OCI-LY7 (cell line): Measurements from ENCODE around the gene BOLA3. TPM values are rescaled to one million over a fixed set of nuclear protein-coding genes. Genes with fewer than 3 reads are reported as not detected.

Experiments
- BruUV-seq: library from RNA; stranded (reverse); fragments of 400-500 nt; replicated peaks from 2 replicates; lab custom pipeline; 2021; lab: Mats Ljungman, UMichigan
- CTCF ChIA-PET: fragments of 300-600 bp; sonication (Branson Sonifier 250); formaldehyde crosslinking; loops from one replicate; lab custom pipeline; 2022; ENCODE audit warnings: antibody characterized with exemption; ENCODE audit not compliant: unreplicated experiment; lab: Charles Lee
- POLR2A ChIA-PET: fragments of 300-600 bp; sonication (Branson Sonifier 250); formaldehyde crosslinking; loops from one replicate; lab custom pipeline; 2022; ENCODE audit warnings: antibody characterized with exemption; lab: Charles Lee
- DNase-seq: peaks from one replicate; pipeline ENCODE4 v3.0.0-alpha.2; 2015; ENCODE audit warnings: low spot score
- H2AFZ ChIP-seq: fragments of 200-600 bp; sonication (generic), shearing (Covaris generic); 2 replicates; pipeline ENCODE4 v1.6.1; 2014; ENCODE audit warnings: mild to moderate bottlenecking, antibody characterized with exemption, low read length, moderate library complexity
- H3K27ac ChIP-seq: fragments of 200-600 bp; sonication (generic); 2 replicates; pipeline ENCODE4 v1.5.1; 2014; ENCODE audit warnings: mixed run types, low read depth, mild to moderate bottlenecking, moderate library complexity, low read length, inconsistent platforms; ENCODE audit not compliant: poor library complexity, severe bottlenecking
- H3K36me3 ChIP-seq: fragments of 200-600 bp; sonication (generic); 2 replicates; pipeline ENCODE4 v1.6.1; 2014; ENCODE audit warnings: mild to moderate bottlenecking, antibody characterized with exemption, low read length, moderate library complexity, mixed read lengths; ENCODE audit not compliant: insufficient read depth
- H3K4me1 ChIP-seq: fragments of 200-600 bp; sonication (generic); 2 replicates; pipeline ENCODE4 v1.5.1; 2014; ENCODE audit warnings: mild to moderate bottlenecking, low read length; ENCODE audit not compliant: insufficient read depth, poor library complexity, severe bottlenecking
- H3K4me2 ChIP-seq: fragments of 200-600 bp; sonication (generic); 2 replicates; pipeline ENCODE4 v1.6.1; 2014; ENCODE audit warnings: mild to moderate bottlenecking, low read length
- H3K4me3 ChIP-seq: fragments of 200-600 bp; sonication (generic); 2 replicates; pipeline ENCODE4 v1.5.1; 2014; ENCODE audit warnings: mild to moderate bottlenecking, low read depth, low read length; ENCODE audit not compliant: poor library complexity, severe bottlenecking
- H3K79me2 ChIP-seq: fragments of 200-600 bp; sonication (generic); 2 replicates; pipeline ENCODE4 v1.6.1; 2016; ENCODE audit warnings: low read depth, mild to moderate bottlenecking, low read length, moderate library complexity, mixed read lengths; ENCODE audit not compliant: insufficient read depth
- H3K9me2 ChIP-seq: fragments of 200-600 bp; sonication (generic); 2 replicates; pipeline ENCODE4 v1.6.1; 2016; ENCODE audit warnings: mild to moderate bottlenecking, low read length, mixed read lengths; ENCODE audit not compliant: insufficient read depth
- H3K9me3 ChIP-seq: fragments of 200-600 bp; sonication (generic); 2 replicates; pipeline ENCODE4 v1.6.1; 2014; ENCODE audit warnings: mild to moderate bottlenecking, mixed run types, low read length, mixed read lengths
- H4K20me1 ChIP-seq: fragments of 200-600 bp; sonication (generic); 2 replicates; pipeline ENCODE4 v1.6.1; 2014; ENCODE audit warnings: mild to moderate bottlenecking, antibody characterized with exemption, low read length, moderate library complexity, mixed read lengths; ENCODE audit not compliant: insufficient read depth
- CTCF ChIP-seq: fragments of 200-600 bp; sonication (generic); conservative IDR thresholded peaks from 2 replicates; pipeline ENCODE4 v1.5.1; 2014; ENCODE audit warnings: mild to moderate bottlenecking, antibody characterized with exemption, low read length, moderate library complexity, mixed read lengths
- EZH2phosphoT487 ChIP-seq: fragments of 200-600 bp; sonication (generic); IDR thresholded peaks from 2 replicates; pipeline ENCODE4 v1.6.1; 2018; ENCODE audit warnings: low read depth, borderline replicate concordance, mild to moderate bottlenecking, mixed run types, antibody characterized with exemption, low read length, moderate library complexity, mixed read lengths
- intact Hi-C: fragments of 100-400 bp; cut with micrococcal nuclease; formaldehyde crosslinking; loops from one replicate; pipeline ENCODE4 v1.10.0; 2022; ENCODE audit not compliant: unreplicated experiment
- total RNA-seq, 2 experiments: library from RNA; depleted of rRNA in 1 of 2; stranded (reverse); fragments of >200 nt in 1 of 2; shearing (Covaris generic) in 1 of 2; gene quantifications; 2 replicates each; pipeline ENCODE4 v1.2.3, GENCODE V29; 2014 to 2022

Gene BOLA3
- total RNA-seq, 2 experiments from 2014 or later, result 33.6 to 53.3 TPM

DNA sequence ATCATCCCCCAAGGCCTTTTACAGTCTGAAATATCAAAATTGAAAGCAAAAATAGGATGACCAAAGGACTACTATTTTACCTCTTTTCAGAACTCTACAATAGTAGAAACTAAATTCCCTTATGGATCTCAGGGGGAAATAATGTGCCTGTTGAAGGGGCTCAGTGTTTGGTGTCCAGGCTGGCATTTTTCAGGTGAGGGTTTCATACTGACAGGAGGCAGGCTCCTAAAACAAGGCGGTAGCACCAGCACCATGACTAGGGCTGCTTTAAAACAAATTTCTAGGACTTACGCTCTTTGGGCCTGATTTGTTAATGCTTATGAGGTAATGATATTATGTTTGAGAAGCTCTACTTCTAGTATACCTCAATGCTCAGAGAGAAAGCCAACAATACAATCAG, 5.2 kb upstream of the BOLA3 start:
- Histone ChIP-seq H3K4me3 (no peak overlapping the region), H3K36me3 (peaks cover 75% of the 10 kb centered on the region), H3K9me2 (no peaks in the 10 kb centered on the region), H3K4me2 (no peak overlapping the region), H4K20me1 (peaks cover 10% of the 10 kb centered on the region; the same call in 1 of the 2 replicates), H3K9me3 (no peaks in the 10 kb centered on the region), H3K4me1 (peaks cover 18% of the 10 kb centered on the region), H3K79me2 (peaks cover 13% of the 10 kb centered on the region; the same call in 1 of the 2 replicates), H2AFZ (no peak overlapping the region), H3K27ac (no peak overlapping the region)
- ChIA-PET CTCF (interaction anchor here (0.6 kb wide), 1 partner anchor 114 kb away, joined by 4 read pairs; no protein-coding TSS in a partner anchor), POLR2A (interaction anchor here (1.0 kb wide), 1 partner anchor 25 kb away, joined by 5 read pairs; the partner anchor contains the start of gene MOB1A)
- TSS peak; percentile 9 for BruUV-seq
- no peak for DNase-seq
- intact Hi-C loops, result loop anchor here (5.0 kb wide), 1 partner anchor 59 kb away; no protein-coding TSS in a partner anchor
- TF ChIP-seq CTCF (no peak), EZH2phosphoT487 (no peak)

DNA sequence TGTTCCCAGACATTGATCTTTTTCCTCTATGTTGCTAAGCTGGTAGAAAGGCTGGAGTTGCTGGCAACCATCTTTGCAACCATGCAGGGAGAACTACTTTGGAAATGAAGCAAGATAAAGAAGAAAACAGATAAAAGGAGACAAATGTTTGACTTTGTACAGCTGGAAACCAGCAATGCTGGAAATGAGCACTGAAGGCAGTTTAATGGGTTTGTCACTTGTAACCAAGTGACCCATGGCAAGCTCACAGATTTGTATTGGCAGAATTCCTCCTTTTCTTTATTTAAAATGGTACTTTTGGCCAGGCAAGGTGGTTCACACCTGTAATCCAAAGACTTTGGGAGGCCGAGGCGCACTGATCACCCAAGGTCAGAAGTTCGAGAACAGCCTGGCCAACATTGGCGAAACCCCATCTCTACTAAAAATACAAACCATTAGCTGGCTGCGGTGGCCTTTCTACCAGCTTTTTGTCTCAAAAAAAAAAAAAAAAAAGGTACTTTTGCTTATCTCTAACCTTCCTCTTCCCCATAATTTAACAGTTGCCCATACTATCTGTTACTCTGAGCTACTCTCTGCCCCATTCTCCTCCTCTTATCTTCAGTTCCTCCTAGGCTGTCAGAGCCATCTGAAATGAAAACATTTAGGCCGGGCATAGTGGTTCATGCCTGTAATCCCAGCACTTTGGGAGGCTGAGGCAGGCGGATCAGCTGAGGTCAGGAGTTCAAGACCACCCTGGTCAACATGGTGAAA, 2.0 kb upstream of the BOLA3 start:
- Histone ChIP-seq H3K36me3 (peaks cover 43% of the 10 kb centered on the region), H4K20me1 (peaks cover 5% of the 10 kb centered on the region; the same call in 1 of the 2 replicates), H3K79me2 (peaks cover 11% of the 10 kb centered on the region; the same call in 1 of the 2 replicates), H3K9me2 (no peaks in the 10 kb centered on the region), H3K4me2 (no peak overlapping the region), H3K27ac (no peak overlapping the region), H2AFZ (no peak overlapping the region), H3K9me3 (no peaks in the 10 kb centered on the region), H3K4me3 (no peak overlapping the region), H3K4me1 (peaks cover 28% of the 10 kb centered on the region)
- CTCF ChIA-PET, result interaction anchor here (1.7 kb wide), 1 partner anchor 321 kb away, joined by 4 read pairs; the partner anchor contains the start of gene STAMBP
- DNase-seq, result no peak
- BruUV-seq, result no TSS peak
- POLR2A ChIA-PET, result interaction anchor here (0.8 to 2.3 kb wide), 3 partner anchors 17 to 35 kb away, joined by 5 to 7 read pairs (median 6); partner anchors contain the start of gene MOB1A
- intact Hi-C loops, result loop anchor here (5.0 to 10.0 kb wide), 6 partner anchors 63 to 243 kb away; partner anchors contain the start of gene TET3
- TF ChIP-seq EZH2phosphoT487 (no peak), CTCF (no peak)
